ENCODE data around the gene VWA5B2.
"Not testable (repeated sequence)": the region's sequence is repeated elsewhere in the genome, so short reads cannot be mapped to it uniquely, and the experiment has no call there.

Gene VWA5B2

GRCh38 chr3:184248454-184249411, 19.3 kb downstream of the VWA5B2 start, which contains the start of gene ALG3:
TSS of gene ALG3 (minus strand) at chr3:184248962. CDS start at chr3:184248940, 22 bp downstream.
- peak; percentile 89 for DNase-seq

- peak; percentile 96 for DNase-seq
Observed at GRCh38 chr3:184249412-184250166, 20.2 kb downstream of the VWA5B2 start, which contains the start of gene EEF1AKMT4. TSS of gene EEF1AKMT4 (plus strand) at chr3:184249672. CDS start at chr3:184249695, 23 bp downstream.

GRCh38 chr3:184250167-184250828, 20.9 kb downstream of the VWA5B2 start:
- DNase-seq = peak; percentile 69

GRCh38 chr3:184255291-184256039, 26.1 kb downstream of the VWA5B2 start:
- DNase-seq = no peak

GRCh38 chr3:184257083-184257915, 27.9 kb downstream of the VWA5B2 start:
- DNase-seq = no peak

GRCh38 chr3:184258926-184259325, 29.5 kb downstream of the VWA5B2 start:
- DNase-seq = no peak

GRCh38 chr3:184259396-184259877, 30.1 kb downstream of the VWA5B2 start:
- DNase-seq = no peak

- DNase-seq = no peak
Observed at GRCh38 chr3:184259878-184260723, 30.7 kb downstream of the VWA5B2 start.

GRCh38 chr3:184260724-184261269, 31.4 kb downstream of the VWA5B2 start:
- no peak for DNase-seq

GRCh38 chr3:184261270-184261853, 32.0 kb downstream of the VWA5B2 start, which contains the start of gene CAMK2N2:
TSS of gene CAMK2N2 (minus strand) at chr3:184261553. CDS start at chr3:184261285, 268 bp downstream.
- peak; percentile 44 for DNase-seq

GRCh38 chr3:184261854-184262763, 32.7 kb downstream of the VWA5B2 start:
- DNase-seq = no peak

GRCh38 chr3:184262764-184263179, 33.4 kb downstream of the VWA5B2 start:
- DNase-seq = no peak

- DNase-seq = not testable (repeated sequence)
Observed at GRCh38 chr3:184267249-184267648, 37.9 kb downstream of the VWA5B2 start.

- no peak for DNase-seq
Observed at GRCh38 chr3:184272269-184272668, 42.9 kb downstream of the VWA5B2 start.

GRCh38 chr3:184275381-184275701, 46.0 kb downstream of the VWA5B2 start:
- no peak for DNase-seq

- no peak for DNase-seq
Observed at GRCh38 chr3:184275961-184276910, 46.9 kb downstream of the VWA5B2 start, which contains the start of gene ECE2. TSS of gene ECE2 (plus strand) at chr3:184276022. CDS start at chr3:184276154, 132 bp downstream.

- no peak for DNase-seq
Observed at GRCh38 chr3:184277366-184277765, 48.0 kb downstream of the VWA5B2 start.

Measured in left hindlimb (tissue), 1 donor.